GM12892 (cell line): ENCODE results near the gene ARHGEF16.

ENCODE experiments used
- POLR2A ChIP-seq: IDR thresholded peaks from 2 replicates; pipeline ENCODE4 v1.6.1; 2011; ENCODE audit warnings: low read depth, low read length, control low read depth
- TAF1 ChIP-seq: IDR thresholded peaks from 2 replicates; pipeline ENCODE4 v1.6.1; 2011; ENCODE audit warnings: low read depth, mild to moderate bottlenecking, control low read depth, low read length, borderline replicate concordance

GRCh38 chr1:3508757-3509415, 54.4 kb downstream of the ARHGEF16 start:
- TF ChIP-seq POLR2A (no peak), TAF1 (no peak)
